Measurements from ENCODE around the gene P2RX6. TPM values are rescaled to one million over a fixed set of nuclear protein-coding genes. Genes with fewer than 3 reads are reported as not detected.

The P2RX6 gene
- total and polyA plus RNA-seq, 2 donors (not counting 3 experiments of a cell fraction or from before 2014, with no cell fraction given), result 0.06 TPM; not detected in 1

- no peaks in the 10 kb centered on the region for H3K4me1 ChIP-seq (ENCODE audit: control insufficient read depth, extremely low read depth, insufficient read depth, low read length)
- no peak for DNase-seq (ENCODE audit: low read depth, low spot score)
- H3K9ac ChIP-seq (replicated peaks; ENCODE audit: extremely low read depth, insufficient read depth, low read length), result no peak overlapping the region
- peaks cover 0 to 2% of the 10 kb centered on the region in 2 experiments for H3K27me3 ChIP-seq (ENCODE audit: control insufficient read depth in 2 of 2, insufficient read depth in 2 of 2, low read length in 2 of 2)
- no TSS peak for BruUV-seq (replicated peaks)
- TF ChIP-seq POLR2A (IDR thresholded peaks at IDR 0.05; ENCODE audit: low read depth, low read length) (no peak), CTCF (IDR thresholded peaks at IDR 0.05; ENCODE audit: extremely low read depth in 1 of 2, insufficient read depth in 1 of 2, low read depth in 1 of 2, low read length in 2 of 2) (no peak), MAX (IDR thresholded peaks at IDR 0.05; ENCODE audit: insufficient read depth, insufficient read length) (no peak), GATA2 (IDR thresholded peaks at IDR 0.05; ENCODE audit: insufficient read depth, insufficient read length, low read depth, low read length) (no peak), FOS (IDR thresholded peaks at IDR 0.05; ENCODE audit: borderline replicate concordance, insufficient read depth, low read length) (no peak), POLR2AphosphoS5 (IDR thresholded peaks at IDR 0.05; ENCODE audit: insufficient read depth, low read depth, low read length) (no peak), EZH2 (IDR thresholded peaks at IDR 0.05; ENCODE audit: borderline replicate concordance, low read depth, low read length, severe bottlenecking) (no peak)
- intact Hi-C loops (cut with micrococcal nuclease) (no loop called here), dilution Hi-C loops (cut with MboI; ENCODE audit: extremely low pct_ligation_motif_present, low sequenced_read_pairs) (no loop called here)
- H2AFZ ChIP-seq (ENCODE audit: low read depth, low read length), result no peak overlapping the region
- H4K20me1 ChIP-seq (replicated peaks; ENCODE audit: control insufficient read depth, extremely low read depth, insufficient read depth, low read length), result no peaks in the 10 kb centered on the region
- no peaks in the 10 kb centered on the region for H3K9me1 ChIP-seq (replicated peaks; ENCODE audit: control insufficient read depth, extremely low read depth, insufficient read depth, low read length)
- H3K4me3 ChIP-seq (replicated peaks in 1 of 3; ENCODE audit: insufficient read depth in 1 of 3, low read depth in 1 of 3, low read length in 3 of 3), result no peak overlapping the region
- ChIA-PET CTCF (no interaction called here), POLR2A (no interaction called here)
- no peaks in the 10 kb centered on the region for H3K36me3 ChIP-seq (ENCODE audit: control insufficient read depth in 2 of 2, extremely low read depth in 1 of 2, insufficient read depth in 2 of 2, low read length in 2 of 2)
- no peaks in the 10 kb centered on the region for H3K79me2 ChIP-seq (ENCODE audit: control insufficient read depth, insufficient read depth, low read length)
- no peak for FAIRE-seq
- H3K4me2 ChIP-seq (ENCODE audit: insufficient read depth, low read length), result no peak overlapping the region
- no peaks in the 10 kb centered on the region for H3K9me3 ChIP-seq (replicated peaks; ENCODE audit: control insufficient read depth, insufficient read depth, low read length)
- H3K27ac ChIP-seq (ENCODE audit: insufficient read depth, low read depth, low read length), result no peak overlapping the region
Measured at GRCh38 chr22:21025763-21026755, 11.1 kb downstream of the P2RX6 start.

Data from endothelial cell of umbilical vein (primary cell).